ENCODE data around the gene ZNF862. TPM values are rescaled to one million over a fixed set of nuclear protein-coding genes. Genes with fewer than 3 reads are reported as not detected.

Gene ZNF862
- polyA plus RNA-seq, 12 donors, result 7.4 to 24.0 (median 10.6) TPM; not detected in 1

DNA sequence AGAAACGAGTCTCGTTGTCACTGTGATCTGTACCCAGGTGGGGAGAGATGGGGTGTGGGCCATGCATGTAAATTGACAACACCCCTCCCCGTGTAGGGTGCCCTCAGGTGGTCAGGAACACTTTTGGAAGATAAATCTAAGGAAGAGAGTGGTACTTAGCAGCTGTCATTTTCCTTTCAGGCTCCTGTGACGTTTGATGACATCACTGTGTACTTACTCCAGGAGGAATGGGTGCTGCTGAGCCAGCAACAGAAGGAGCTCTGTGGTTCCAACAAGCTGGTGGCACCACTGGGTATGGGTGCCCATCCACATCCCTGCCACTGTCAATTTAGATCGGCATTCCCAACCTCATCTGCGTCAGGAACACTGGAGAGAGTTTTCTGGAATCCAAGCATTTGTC, 6.3 kb downstream of the ZNF862 start:
- no peak for DNase-seq

DNA sequence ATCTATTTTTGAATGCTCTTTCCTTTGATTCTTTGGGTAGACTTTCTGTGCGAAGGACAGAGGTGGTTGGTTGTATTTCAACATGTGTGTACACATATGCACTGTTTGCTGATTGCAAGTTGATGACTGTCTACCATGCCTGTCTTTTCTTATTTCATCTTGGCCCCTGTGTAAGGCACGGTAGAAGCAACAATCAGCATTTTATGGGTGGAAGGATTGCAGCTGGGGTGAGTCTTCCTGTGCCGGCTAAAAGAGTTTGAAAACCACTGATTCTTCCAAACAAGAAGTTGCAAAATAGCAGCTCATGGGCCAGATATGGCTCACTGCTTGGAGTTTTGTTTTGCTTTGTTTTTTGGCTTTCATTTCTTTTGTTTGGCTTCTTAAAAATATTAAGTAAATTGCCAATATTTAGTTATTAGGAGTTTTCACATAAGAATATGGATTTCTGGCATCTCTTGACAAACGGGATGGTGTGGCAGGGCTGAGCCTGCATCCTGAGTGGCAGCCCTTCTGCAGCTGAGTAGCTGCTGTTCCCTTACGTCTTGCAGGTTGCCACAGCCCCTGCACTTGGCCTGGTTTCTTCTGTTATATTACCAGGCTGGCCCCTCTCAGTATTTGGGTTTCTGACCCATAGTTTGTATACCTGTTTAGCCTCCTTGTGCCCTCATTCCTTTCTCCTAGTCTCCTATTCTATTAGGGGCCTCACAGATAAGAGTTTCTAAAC, 7.2 kb downstream of the ZNF862 start:
- DNase-seq, result no peak

DNA sequence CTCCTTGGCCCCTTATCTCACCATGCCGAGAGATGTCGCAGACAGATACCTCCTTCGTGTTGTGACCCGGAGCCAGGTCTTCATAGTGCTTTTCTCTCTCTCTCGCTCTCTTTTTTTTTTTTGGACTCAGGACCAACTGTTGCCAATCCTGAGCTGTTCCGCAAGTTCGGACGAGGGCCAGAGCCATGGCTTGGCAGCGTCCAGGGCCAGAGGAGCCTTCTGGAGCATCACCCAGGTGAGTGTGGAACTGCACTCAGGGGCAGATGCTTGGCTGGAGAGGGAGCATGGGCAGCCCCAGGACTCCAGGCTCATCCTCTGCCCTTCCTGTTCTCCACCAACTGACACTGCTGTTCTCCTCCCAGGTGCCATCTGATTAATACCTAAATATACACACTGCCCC, 7.8 kb downstream of the ZNF862 start:
- DNase-seq, result no peak

DNA sequence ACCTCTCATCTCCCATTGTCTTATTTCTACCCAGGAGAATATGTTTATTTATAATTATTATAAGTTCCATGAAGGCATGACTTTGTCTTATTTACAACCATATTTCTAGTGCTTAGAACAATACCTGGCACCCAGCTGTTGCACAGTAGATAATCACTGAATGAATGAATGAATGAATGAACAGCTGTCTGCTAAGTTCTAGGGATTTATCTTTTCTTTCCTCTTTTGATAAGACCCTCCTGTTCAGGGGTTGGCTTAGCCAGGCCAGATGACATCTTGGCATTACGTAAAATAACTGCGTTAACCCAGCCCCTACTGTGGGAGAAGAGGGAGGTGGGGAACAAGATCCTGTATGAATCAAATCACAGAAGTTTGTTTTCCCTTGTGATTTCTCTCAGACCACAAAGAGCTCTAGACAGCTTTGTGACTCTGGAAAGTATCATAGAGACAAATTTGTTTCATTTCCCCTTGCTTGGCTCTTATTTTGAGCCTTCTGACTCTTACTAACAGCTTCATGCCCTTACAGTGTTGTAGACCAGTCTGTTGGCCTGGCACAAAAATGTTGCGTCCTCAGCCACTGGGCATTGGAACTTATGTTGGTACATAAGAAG, 8.4 kb downstream of the ZNF862 start:
- no peak for DNase-seq

DNA sequence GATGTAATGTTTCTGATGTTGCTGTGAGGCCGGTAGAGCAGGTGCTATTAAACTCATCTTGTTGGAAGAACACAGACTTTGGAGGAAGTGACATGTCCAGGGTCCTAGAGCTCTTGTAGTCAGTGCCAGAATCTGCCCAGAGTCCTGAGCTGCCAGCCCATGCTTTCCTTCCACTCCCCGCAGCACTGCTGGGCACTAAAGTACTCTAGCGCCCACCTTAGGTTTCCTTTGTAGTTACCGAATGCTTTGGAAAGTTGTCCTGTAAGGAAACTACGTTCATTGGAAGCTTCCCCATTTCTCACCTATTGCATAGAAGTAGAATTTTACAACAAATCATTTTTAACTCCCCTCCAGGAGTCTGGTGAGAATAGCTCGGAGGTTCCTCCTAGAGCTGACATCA, 11.0 kb downstream of the ZNF862 start:
- DNase-seq, result no peak

- no peak for DNase-seq
Measured at GRCh38 chr7:149850007-149850594, 11.9 kb downstream of the ZNF862 start.

- no peak for DNase-seq
Measured at GRCh38 chr7:149850716-149851115, 12.5 kb downstream of the ZNF862 start.

- no peak for DNase-seq
Measured at GRCh38 chr7:149851449-149851848, 13.3 kb downstream of the ZNF862 start.

DNA sequence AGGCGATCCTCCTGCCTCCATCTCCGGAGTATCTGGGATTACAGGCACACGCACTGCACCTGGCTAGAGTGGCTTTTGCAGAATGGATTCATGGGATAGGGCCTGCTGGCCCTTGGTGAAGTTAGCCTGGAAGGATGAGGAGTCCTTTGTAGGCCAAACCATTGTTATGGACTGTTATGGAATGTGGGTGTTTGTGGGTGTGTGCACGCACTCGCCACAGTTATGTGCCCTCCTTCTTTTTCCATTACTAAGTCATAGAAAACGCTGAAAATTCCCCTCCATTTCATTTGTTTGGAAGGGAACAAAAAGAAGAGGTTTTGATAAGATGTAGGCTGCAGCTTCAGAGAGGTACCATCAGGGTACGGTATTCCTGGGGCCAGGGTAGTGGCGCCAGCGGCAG, 15.0 kb downstream of the ZNF862 start:
- no peak for DNase-seq

DNA sequence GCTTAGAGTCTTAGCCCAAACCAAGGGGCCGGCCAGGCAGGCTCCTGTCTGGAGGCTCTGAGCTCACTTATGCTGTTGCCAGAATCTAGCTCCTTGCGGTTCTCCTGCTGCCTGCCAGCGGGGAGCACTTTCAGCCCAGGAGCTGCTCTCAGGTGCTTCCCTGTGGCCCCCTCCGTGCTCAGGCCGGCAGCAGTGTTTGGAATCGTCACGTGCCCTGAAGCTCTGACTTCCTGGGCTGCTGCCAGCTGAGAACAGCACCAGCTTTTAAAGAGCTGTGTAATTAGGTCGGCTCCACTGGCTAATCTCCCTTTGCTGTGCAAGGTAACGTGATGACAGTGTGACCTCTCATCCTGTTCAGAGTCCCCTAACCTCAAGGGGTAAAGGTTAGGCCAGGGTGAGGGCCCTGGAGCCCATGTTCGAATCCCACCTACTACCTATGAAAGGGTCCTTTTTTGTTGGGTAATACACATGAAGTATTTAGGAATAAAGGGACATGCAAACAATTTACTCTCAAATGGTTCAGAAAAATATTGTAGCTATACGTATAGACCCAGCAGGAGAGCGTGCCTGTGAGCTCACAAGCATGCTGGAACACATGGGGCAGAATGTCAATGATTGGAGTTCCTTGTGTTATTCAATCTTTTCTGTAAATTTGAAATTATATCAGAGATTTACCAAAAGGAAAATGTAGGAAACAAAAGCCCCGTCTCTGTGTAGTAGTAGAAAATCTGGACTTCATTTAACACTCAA, 16.6 kb downstream of the ZNF862 start:
- DNase-seq, result no peak

GRCh38 chr7:149855361-149856305, 17.5 kb downstream of the ZNF862 start:
- DNase-seq, result no peak

- no peak for DNase-seq
Measured at GRCh38 chr7:149856583-149856982, 18.4 kb downstream of the ZNF862 start.

- no peak for DNase-seq
Measured at GRCh38 chr7:149859369-149859768, 21.2 kb downstream of the ZNF862 start.

GRCh38 chr7:149859876-149860275, 21.7 kb downstream of the ZNF862 start:
- no peak for DNase-seq

DNA sequence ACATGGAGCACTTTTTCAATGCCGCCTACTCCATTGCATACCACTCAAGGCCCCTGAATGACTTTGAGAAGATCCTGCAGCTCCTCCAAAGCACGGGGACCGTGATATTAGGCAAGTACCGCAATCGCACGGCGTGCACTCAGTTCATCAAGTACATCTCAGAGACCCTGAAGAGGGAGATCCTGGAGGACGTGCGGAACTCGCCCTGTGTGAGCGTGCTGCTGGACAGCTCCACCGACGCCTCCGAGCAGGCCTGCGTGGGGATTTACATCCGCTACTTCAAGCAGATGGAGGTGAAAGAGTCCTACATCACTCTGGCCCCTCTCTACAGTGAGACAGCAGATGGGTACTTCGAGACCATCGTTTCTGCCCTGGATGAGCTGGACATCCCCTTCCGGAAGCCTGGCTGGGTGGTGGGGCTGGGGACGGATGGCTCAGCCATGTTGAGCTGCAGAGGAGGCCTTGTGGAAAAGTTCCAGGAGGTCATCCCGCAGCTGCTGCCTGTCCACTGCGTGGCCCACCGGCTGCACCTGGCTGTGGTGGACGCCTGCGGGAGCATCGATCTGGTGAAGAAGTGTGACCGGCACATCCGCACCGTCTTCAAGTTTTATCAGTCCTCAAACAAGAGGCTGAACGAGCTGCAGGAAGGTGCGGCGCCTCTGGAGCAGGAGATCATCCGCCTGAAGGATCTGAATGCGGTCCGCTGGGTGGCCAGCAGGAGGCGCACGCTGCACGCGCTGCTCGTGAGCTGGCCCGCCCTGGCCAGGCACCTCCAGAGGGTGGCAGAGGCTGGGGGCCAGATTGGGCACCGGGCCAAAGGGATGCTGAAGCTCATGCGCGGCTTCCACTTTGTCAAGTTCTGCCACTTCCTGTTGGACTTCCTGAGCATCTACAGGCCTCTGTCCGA, 22.9 kb downstream of the ZNF862 start:
- DNase-seq, result no peak

GRCh38 chr7:149861728-149862045, 23.5 kb downstream of the ZNF862 start:
- no peak for DNase-seq

- DNase-seq, result no peak
Measured at GRCh38 chr7:149862156-149862555, 24.0 kb downstream of the ZNF862 start.

GRCh38 chr7:149863500-149863899, 25.3 kb downstream of the ZNF862 start:
- DNase-seq, result no peak

GRCh38 chr7:149864023-149864422, 25.8 kb downstream of the ZNF862 start:
- DNase-seq, result no peak

GRCh38 chr7:149864751-149865150, 26.6 kb downstream of the ZNF862 start:
- no peak for DNase-seq

GRCh38 chr7:149865437-149865836, 27.3 kb downstream of the ZNF862 start:
- no peak for DNase-seq

Data from muscle of arm (tissue), 12 donors.